Brain microvascular endothelial cell (primary cell): ENCODE data around the gene ARID3B.
"Not testable (repeated sequence)": the region's sequence is repeated elsewhere in the genome, so short reads cannot be mapped to it uniquely, and the experiment has no call there.

ENCODE experiments used
- DNase-seq: peaks from one replicate; pipeline ENCODE4 v3.0.0-alpha.2; 2020
- H3K27ac ChIP-seq: fragments of 250-450 bp; sonication (Bioruptor Pico); 2 replicates; pipeline ENCODE4 v1.5.1; 2020; ENCODE audit warnings: mild to moderate bottlenecking, moderate library complexity
- H3K27me3 ChIP-seq: fragments of 250-450 bp; sonication (Bioruptor Pico); replicated peaks from 2 replicates; pipeline ENCODE4 v1.5.1; 2020; ENCODE audit warnings: mild to moderate bottlenecking
- H3K36me3 ChIP-seq: fragments of 250-450 bp; sonication (Bioruptor Pico); replicated peaks from 2 replicates; pipeline ENCODE4 v1.5.1; 2020; ENCODE audit warnings: mild to moderate bottlenecking
- H3K4me3 ChIP-seq: 2 replicates; pipeline ENCODE4 v1.5.1; 2011; ENCODE audit warnings: low read depth, mild to moderate bottlenecking, control low read depth, low read length, moderate library complexity
- in situ Hi-C: cut with HindIII; loops from 2 replicates; pipeline ENCODE4 v1.10.0; 2017; ENCODE audit warnings: low sequenced_read_pairs, low pct_ligation_motif_present
- TF ChIP-seq, protein P1 (sequence below): IDR thresholded peaks from 2 replicates; pipeline ENCODE4 v1.5.1; 2011; ENCODE audit warnings: low read depth, mild to moderate bottlenecking, moderate library complexity, low read length, control low read depth, inconsistent platforms; ENCODE audit errors: missing control alignments

The ARID3B gene

DNA sequence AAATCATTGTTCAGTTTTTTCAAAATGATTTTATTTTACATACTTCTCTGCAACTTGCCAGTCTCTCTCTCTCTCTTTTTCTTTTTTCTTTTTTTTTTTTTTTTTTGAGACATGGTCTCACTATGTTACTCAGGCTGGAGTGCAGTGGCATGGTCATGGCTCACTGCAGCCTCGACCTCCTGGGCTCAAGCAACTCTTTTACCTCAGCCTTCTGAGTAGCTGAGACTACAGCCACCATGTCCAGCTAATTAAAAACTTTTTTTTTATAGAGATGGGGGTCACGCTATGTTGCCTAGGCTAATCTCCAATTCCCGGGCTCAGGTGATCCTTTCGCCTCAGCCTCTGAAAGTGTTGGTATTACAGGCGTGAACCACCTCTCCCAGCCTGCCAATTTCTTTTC is 12.1 kb upstream of the ARID3B start:
- H3K36me3 ChIP-seq = no peaks in the 10 kb centered on the region
- TF ChIP-seq, protein P1, sequence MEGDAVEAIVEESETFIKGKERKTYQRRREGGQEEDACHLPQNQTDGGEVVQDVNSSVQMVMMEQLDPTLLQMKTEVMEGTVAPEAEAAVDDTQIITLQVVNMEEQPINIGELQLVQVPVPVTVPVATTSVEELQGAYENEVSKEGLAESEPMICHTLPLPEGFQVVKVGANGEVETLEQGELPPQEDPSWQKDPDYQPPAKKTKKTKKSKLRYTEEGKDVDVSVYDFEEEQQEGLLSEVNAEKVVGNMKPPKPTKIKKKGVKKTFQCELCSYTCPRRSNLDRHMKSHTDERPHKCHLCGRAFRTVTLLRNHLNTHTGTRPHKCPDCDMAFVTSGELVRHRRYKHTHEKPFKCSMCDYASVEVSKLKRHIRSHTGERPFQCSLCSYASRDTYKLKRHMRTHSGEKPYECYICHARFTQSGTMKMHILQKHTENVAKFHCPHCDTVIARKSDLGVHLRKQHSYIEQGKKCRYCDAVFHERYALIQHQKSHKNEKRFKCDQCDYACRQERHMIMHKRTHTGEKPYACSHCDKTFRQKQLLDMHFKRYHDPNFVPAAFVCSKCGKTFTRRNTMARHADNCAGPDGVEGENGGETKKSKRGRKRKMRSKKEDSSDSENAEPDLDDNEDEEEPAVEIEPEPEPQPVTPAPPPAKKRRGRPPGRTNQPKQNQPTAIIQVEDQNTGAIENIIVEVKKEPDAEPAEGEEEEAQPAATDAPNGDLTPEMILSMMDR = no peak
- no peaks in the 10 kb centered on the region for H3K27me3 ChIP-seq
- H3K4me3 ChIP-seq = no peak overlapping the region
- DNase-seq = no peak
- in situ Hi-C loops = no loop called here
- no peak overlapping the region for H3K27ac ChIP-seq

DNA sequence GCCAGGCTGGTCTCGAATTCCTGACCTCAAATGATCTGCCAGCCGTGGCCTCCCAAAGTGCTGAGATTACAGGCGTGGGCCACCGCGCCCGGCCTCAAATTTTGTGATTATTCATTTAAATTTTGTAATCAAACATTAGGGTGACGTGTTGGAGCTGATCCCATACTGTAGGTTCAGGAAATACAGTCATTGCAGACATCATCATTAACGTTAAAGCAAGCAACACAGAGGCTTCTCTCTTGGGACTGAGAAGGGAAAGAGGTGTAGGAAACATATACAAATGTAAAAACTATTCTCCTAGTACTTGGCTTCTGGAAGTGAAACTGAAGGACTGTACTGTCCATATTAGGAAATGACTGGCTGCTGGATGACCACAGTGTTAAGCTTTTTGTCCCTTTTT is 11.1 kb upstream of the ARID3B start:
- H3K27ac ChIP-seq = peak overlapping the region; percentile 68
- H3K4me3 ChIP-seq = no peak overlapping the region
- no peaks in the 10 kb centered on the region for H3K36me3 ChIP-seq
- no peaks in the 10 kb centered on the region for H3K27me3 ChIP-seq
- TF ChIP-seq, protein P1 = no peak
- peak; percentile 75 for DNase-seq
- in situ Hi-C loops = no loop called here

DNA sequence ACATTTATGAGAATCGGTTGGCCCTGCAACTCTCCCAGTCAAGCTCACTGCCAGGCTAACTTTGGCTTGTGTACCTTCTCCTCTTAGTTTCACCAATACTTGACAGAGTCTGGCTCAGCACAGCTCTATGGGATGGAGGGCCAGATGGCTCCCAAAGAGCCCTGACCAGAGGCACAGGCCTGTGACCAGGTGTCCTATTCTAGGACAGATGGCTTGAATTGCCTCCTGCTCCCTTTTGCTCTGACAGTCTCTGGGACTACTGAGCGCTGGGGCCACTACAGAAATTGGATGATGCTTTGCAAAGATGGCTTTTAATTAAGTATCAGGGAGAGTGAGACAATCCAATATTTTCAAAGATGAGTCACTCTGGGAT is 10.3 kb upstream of the ARID3B start:
- Histone ChIP-seq H3K36me3 (no peaks in the 10 kb centered on the region), H3K27ac (peak overlapping the region; percentile 68), H3K27me3 (no peaks in the 10 kb centered on the region), H3K4me3 (no peak overlapping the region)
- TF ChIP-seq, protein P1 = no peak
- in situ Hi-C loops = no loop called here
- no peak for DNase-seq

DNA sequence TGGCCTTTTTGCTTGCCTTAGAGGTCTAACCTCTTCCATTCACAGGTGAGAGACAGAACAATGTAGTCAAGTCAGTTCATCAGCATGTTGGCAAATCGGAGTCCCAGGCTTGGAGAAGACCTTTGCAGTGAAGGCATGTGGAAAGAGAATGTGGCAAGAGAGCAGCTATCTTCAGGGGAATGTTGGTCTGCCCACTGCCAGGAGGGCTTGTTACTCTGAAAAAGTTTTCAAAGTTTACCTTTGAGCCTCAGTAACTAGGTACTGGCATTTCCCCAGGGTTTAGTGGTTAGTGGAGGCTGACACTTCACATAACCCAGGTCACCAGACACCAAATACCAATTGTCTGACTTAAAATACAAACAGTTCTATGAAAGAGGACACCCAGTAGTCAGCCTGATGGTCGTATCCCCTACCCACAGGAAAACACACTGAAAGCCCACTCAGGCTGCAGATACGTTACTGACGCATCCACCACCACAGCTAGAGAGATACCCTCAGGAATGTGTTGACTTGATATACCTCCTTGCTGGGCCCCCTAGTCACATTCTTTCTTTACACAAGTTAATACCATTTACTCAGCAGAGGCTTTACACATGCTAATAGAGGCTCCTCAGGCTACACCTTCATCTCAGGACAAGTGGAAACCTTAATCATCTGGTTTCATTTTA is 9.7 kb upstream of the ARID3B start:
- Histone ChIP-seq H3K27me3 (no peaks in the 10 kb centered on the region), H3K4me3 (no peak overlapping the region), H3K27ac (peak overlapping the region; percentile 68), H3K36me3 (no peaks in the 10 kb centered on the region)
- in situ Hi-C loops = no loop called here
- TF ChIP-seq, protein P1 = no peak
- peak; percentile 98 for DNase-seq

DNA sequence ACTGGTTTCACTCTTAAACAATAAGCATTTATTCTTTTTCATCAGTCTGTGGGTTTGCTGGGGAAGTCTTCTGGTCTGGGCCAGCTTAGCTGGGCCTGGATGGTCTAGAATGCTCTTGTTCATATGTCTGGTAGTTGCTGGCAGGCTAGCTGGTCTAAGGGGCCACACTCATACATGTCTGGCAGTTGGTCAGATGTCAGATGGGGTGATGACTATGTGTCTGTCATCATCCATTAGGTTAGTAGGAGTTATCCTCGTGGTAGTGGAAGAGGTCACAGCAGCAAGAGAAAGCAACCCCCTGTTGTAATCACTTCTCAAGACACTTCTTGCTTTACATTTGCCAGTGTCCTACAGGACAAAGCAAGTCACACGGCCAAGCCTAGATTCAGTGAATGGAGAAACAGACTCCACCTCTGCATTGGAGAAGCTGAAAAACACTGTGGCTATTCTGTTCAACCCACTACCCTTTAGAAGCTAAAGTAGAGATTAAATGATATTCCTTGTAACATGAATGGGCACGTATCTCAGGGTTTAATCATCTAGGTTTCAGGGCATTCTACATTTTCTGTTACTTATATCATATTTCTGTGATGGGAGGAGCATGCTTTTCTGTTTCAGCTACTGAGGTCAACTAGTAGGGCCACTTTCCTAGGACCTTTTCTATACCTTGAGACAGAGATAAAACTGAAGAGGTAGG is 5.5 kb upstream of the ARID3B start:
- TF ChIP-seq, protein P1 = no peak
- in situ Hi-C loops = no loop called here
- no peaks in the 10 kb centered on the region for H3K27me3 ChIP-seq

DNA sequence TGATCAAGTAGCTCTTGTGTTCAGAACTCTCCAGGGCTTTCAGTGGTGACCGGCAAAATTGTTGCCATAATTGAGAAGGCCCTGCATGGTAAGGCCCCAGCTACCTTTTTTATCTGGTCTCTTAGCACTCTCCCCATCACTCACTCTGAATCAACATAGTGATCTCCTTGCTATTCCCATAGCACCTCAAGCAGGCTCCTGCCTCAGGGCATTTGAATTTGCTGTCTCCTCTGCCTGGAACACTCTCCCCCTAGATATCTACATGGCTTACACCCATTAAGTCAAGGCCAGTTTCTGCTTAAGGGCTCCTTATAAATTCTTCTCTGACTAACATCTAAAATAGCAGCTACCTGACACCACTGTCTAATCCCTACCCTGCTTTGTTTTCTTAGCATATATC is 3.3 kb upstream of the ARID3B start:
- in situ Hi-C loops = no loop called here
- TF ChIP-seq, protein P1 = no peak
- Histone ChIP-seq H3K27me3 (no peaks in the 10 kb centered on the region), H3K4me3 (no peak overlapping the region), H3K27ac (no peak overlapping the region), H3K36me3 (no peaks in the 10 kb centered on the region)
- no peak for DNase-seq

More for the DNA sequence above, 5.5 kb upstream of the ARID3B start:
- no peak for DNase-seq
- Histone ChIP-seq H3K36me3 (no peaks in the 10 kb centered on the region), H3K27ac (no peak overlapping the region), H3K4me3 (no peak overlapping the region)

DNA sequence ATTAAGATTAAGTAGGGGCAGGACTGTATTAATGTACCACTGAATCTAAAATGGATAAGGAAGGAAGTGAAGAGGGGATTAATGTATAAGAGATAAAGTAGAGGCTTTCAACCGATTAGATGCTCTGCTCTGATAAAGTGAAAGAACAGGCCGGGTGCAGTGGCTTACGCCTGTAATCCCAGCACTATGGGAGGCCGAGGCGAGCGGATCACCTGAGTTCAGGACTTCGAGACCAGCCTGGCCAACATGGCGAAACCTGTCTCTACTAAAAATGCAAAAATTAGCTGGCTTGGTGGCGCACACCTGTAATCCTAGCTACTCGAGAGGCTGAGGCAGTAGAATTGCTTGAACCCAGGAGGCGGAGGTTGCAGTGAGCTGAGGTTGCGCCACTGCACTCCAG is 1.5 kb upstream of the ARID3B start:
- H3K4me3 ChIP-seq, H3K36me3 ChIP-seq, in situ Hi-C loops, H3K27ac ChIP-seq, DNase-seq, H3K27me3 ChIP-seq: not testable (repeated sequence)
